GM04503 (cell line): Measurements from ENCODE around the gene HTD2.
"Not testable (repeated sequence)": the region's sequence is repeated elsewhere in the genome, so short reads cannot be mapped to it uniquely, and the experiment has no call there.

Experiments used
- DNase-seq: peaks from one replicate; pipeline ENCODE4 v3.0.0-alpha.2; 2012; ENCODE audit warnings: low read depth

HTD2 gene

DNA sequence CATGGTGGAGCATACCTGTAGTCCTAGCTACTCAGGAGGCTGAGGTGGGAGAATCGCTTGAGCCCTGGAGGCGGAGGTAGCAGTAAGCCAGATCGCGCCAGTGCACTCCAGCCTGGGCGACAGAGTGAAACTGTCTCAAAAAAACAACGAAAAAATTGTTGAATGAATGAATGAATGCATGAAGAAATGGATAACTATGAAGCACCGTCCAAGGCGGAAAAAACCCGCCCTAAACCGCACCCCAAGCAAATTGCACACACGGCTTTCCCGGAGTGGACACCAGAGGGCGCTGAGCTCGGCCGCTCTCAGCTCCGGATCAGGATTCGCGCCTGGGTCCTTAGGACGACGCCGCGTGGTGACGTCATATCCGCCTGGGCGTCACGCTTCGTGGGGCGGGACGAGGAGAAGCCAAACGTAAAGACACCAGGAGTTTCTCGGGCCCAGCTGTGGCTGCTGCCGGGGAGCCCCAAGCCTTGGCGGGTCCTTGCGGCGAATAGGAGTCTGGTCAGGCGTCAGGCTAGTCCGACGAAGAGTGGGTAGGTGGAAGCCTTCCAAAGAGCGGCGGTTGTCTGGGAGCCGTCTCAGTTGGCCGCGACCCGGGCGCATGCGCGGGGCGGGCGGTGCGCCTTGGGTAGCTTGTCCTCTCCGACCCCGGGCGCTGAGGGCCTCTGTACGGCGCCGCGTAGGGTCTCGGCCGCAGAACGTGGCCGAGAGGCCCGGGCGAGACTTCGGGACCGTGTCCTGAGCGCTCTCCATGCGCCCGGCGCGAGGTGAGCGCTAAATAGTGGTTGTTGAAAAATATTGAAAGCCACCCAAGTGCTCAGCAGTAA is at the start of gene HTD2, which contains the start of gene RPP14:
Gene HTD2 (plus strand): TSS at position 639 of the 830 bp plus-strand sequence. CDS start 11,094 bp downstream, outside the sequence.
Gene RPP14 (plus strand): TSS at position 364 of the 830 bp plus-strand sequence. CDS start 4,085 bp downstream, outside the sequence.
- DNase-seq, result peak; percentile 76

DNA sequence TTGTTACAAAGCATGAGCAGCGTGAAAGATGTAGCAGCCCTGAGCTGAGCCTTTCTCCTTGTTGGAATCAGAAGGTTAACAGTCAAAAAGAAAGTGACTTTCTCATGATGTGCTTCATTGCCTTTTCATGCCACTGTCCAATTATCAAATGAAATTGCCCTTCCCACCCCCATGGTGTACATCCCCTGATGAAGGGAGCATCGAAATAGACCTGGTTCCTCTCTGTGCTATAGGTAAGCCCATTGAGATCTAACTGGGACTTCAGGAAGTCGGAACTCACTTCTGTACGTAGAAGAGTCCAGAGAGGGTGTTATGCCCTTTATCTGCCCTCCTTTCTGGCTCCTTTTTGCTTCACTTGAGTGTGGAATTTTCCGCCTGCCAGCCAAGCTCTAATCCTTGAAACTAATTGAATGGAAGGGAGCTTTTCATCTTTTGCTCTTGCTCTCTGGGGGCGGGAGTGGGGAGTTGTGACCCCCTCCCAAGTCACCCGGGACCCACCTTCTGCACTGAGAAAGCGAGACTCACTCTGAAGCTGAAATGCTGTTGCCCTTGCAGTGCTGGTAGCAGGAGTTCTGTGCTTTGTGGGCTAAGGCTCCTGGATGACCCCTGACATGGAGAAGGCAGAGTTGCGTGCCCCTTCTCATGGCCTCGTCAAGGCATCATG is 47.8 kb upstream of the HTD2 start:
- DNase-seq, result no peak

- no peak for DNase-seq
Observed at GRCh38 chr3:58260261-58260731, 46.0 kb upstream of the HTD2 start.

- DNase-seq, result no peak
Observed at GRCh38 chr3:58260733-58261132, 45.6 kb upstream of the HTD2 start.

DNA sequence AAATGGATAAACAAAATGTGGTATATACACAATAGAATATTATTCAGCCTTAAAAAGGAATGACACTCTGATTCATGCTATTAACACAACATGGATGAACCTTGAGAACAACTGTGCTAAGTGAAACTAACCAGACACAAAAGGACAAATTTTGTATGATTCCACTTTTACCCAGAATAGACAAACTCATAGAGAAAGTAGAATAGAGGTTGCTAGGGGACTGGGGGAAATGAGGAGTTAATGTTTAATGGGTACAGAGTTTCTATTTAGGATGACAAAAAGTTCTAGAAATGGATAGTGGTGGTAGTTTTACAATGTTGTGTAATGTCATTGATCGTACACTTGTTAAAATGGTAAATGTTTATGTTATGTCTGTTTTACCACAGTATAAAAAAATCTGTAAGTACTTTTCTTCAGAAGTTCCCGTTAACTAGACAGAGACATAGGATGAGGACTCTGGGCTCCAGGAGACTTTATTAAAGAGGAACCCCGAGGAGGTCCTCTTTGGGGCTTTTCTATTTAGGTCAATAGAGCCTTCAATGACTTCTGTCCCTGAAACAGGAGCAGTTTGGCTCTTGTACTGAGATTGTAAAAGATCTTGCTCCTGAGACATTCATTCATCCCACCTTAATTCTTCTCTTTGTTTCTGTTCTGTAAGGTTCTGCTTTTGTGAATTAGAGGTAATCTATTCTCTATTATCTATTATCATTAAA is 44.2 kb upstream of the HTD2 start:
- no peak for DNase-seq

GRCh38 chr3:58266577-58266976 is 39.7 kb upstream of the HTD2 start:
- no peak for DNase-seq

- not testable (repeated sequence) for DNase-seq
Observed at GRCh38 chr3:58267543-58267942, 38.8 kb upstream of the HTD2 start.

GRCh38 chr3:58269356-58269755 is 37.0 kb upstream of the HTD2 start:
- DNase-seq, result no peak

GRCh38 chr3:58270485-58270884 is 35.8 kb upstream of the HTD2 start:
- no peak for DNase-seq

DNA sequence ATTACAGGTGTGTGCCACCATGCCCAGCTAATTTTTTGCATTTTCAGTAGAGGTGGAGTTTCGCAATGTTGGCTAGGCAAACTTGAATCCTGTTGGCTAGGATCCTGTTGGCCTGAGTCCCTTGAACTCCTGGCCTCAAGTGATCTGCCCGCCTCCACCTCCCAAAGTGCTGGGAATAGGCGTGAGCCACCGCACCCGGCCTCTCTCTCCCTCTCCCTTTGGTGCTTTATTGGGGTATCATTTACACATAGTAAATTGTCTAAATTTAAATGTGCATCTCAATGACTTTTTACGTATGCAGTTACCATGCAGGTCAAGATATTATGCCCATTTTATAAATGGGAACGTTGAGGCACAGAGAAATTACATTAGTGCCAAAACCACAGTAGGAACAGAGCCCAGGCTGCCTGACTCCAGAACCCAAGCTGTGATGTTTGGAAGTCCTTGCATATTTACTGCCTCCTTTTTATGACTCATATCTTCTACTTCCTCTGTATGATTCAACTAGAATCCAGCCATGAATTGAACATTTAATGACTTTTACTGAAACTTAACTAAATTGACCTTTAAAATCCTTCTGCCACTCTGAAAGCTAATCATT is 34.3 kb upstream of the HTD2 start:
- DNase-seq, result peak; percentile 77

DNA sequence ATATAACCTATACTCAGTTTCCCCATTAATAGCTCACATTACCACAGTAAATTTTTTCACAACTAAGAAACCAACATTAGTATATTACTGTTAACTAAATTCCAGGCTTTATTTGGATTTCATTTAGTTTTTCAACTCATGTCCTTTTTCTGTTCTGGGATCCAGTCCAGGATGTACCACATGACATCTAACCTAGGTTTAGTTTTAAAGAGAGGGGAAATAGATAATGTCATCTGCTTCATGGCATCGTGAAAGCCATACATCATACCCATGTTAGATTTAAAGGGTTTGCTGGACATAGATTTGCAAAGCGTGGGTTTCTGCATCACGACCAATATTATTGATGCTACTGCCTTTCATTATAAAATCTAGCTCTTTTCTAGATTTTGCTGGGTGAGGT is 33.4 kb upstream of the HTD2 start:
- DNase-seq, result no peak

DNA sequence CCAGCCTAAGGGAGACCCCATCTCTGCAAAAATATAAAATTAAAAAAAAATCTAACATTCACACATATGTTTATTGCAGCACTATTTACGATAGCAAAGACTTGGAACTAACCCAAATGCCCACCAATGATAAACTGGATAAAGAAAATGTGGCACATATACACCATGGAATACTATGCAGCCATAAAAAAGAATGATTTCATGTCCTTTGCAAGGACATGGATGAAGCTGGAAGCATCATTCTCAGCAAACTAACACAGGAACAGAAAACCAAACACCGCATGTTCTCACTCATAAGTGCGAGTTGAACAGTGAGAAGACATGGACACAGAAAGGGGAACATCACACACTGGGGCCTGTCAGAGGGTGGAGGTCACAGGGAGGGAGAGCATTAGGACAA is 33.0 kb upstream of the HTD2 start:
- DNase-seq, result not testable (repeated sequence)

DNA sequence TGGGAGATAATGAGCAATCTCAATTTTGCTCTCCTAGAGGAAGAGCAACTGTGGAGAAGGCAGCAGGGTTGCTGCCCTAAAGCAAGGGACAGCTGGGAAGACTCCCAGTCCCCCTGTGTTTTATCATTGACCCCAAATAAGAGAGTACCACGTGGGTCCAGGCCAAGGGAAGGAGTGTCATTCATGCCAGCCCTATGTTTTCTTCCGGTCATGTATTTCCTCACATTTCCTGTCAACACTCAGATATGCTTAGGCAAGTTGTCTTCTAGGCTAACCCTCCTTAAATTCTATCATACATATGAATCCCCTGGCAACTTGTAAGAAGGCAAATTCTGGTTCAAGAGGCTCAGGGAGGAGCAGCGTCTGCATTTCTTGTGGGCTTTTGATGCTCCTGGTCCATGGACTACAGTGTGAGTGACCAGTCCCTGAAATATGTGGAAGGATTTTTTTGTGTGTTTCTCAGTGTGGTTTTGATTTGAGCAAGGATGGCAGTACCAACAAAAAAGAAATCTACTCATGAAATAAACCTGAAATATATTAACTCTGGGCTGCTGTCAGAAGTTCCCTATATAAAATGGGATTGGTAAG is 32.2 kb upstream of the HTD2 start:
- DNase-seq, result peak; percentile 35

DNA sequence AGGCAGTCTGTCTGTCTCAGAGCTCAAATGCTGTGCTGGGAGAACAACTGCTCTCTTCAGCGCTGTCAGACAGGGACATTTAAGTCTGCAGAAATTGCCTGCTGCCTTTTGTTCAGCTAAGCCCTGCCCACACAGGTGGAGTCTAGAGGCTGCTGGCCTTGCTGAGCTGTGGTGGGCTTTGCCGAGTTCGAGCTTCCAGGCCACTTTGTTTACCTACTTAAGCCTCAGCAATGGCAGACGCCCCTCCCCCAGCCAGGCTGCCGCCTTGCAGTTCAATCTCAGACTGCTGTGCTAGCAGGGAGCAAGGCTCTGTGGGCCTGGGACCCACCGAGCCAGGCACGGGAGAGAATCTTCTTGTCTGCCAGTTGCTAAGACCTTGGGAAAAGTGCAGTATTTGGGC is 25.3 kb upstream of the HTD2 start:
- no peak for DNase-seq

GRCh38 chr3:58285334-58285733 is 21.0 kb upstream of the HTD2 start:
- no peak for DNase-seq

DNA sequence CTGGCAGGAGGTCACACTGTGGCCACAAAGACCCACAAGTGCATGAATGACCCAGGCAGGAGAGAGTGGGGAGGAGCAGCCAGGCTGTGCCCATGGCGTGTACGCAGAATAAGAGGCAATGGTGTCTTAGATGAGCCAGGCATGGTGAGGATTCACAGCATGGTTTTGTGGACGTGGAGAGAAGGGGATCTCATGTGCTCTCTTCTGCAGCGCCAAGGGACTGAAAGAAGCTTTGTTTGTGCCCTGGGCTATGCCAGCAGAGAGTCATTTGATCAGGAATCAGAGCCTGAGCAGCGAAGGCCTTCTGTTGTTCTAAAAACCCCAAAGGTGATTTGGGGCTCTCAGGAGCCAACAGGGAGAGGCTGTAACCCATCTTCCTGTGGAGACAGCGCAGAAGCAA is 19.0 kb upstream of the HTD2 start:
- no peak for DNase-seq

DNA sequence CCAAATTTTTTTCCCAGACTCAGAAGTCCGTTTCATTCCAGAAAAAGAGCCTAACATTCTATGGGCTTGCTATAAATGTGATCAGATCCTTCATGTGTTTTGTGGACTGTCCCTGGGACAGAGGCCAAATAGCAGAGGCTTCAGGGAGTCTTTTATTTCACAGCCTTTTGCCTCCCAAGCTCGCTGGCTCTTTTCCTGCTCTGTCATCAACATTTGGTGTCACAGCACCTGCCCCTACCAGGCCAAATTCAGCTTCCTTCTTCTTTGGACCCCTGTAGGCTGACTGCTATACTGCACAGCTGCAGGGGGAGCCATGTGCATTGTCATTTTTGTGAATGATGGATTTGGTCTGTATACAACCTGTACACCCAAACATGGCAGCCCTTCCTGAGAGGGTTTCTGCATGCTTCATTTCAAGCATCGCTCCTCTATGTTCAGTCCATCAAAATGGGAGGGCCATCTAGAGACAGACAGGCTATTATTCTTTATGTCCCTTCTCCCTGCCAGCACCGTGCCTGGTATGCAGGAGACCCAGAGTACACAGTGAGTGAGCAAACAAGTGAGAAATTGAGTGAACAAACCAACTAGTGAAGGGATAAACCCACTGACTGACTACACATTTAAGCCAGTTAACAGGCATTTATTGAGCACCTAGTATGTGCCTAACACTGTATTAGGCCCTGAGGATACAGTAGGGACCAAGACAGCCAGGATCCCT is 18.1 kb upstream of the HTD2 start:
- no peak for DNase-seq

DNA sequence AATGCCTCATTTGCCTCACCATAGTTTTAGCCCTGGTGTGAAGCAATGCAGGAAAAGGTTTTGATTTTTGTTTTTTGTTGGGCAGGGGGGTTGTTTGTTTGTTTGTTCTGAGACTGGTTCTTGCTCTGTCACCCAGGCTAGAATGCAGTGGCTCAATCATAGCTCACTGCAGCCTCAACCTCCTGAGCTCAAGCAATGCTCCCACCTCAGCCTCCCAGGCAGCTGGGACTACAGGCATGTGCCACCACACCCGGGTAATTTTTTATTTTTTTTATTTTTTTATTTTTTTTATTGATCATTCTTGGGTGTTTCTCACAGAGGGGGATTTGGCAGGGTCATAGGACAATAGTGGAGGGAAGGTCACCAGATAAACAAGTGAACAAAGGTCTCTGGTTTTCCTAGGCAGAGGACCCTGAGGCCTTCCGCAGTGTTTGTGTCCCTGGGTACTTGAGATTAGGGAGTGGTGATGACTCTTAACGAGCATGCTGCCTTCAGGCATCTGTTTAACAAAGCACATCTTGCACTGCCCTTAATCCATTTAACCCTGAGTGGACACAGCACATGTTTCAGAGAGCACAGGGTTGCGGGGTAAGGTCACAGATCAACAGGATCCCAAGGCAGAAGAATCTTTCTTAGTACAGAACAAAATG is 17.2 kb upstream of the HTD2 start:
- not testable (repeated sequence) for DNase-seq

GRCh38 chr3:58290446-58290845 is 15.9 kb upstream of the HTD2 start:
- not testable (repeated sequence) for DNase-seq

- no peak for DNase-seq
Observed at GRCh38 chr3:58291671-58292338, 14.5 kb upstream of the HTD2 start.
